HG03097 (cell line): ENCODE results near the gene ARHGEF38.

Source experiments
- ATAC-seq: cut with Tn5 transposase; IDR thresholded peaks from one replicate; pipeline ENCODE4 v1.9.1; 2021; ENCODE audit not compliant: unreplicated experiment, low FRiP score

ARHGEF38 gene, protein sequence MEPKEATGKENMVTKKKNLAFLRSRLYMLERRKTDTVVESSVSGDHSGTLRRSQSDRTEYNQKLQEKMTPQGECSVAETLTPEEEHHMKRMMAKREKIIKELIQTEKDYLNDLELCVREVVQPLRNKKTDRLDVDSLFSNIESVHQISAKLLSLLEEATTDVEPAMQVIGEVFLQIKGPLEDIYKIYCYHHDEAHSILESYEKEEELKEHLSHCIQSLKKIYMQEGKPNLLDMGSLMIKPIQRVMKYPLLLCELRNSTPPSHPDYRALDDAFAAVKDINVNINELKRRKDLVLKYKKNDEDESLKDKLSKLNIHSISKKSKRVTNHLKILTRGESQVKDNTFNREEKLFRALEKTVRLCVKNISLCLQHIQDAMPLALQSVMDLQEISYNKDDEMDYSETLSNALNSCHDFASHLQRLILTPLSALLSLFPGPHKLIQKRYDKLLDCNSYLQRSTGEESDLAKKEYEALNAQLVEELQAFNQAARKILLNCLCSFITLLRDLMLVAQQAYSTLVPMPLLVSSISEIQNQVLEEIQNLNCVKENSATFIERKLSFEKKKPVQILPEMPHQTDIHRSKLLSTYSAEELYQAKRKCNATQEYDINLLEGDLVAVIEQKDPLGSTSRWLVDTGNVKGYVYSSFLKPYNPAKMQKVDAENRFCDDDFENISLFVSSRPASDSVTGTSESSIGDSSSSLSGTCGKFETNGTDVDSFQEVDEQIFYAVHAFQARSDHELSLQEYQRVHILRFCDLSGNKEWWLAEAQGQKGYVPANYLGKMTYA

DNA sequence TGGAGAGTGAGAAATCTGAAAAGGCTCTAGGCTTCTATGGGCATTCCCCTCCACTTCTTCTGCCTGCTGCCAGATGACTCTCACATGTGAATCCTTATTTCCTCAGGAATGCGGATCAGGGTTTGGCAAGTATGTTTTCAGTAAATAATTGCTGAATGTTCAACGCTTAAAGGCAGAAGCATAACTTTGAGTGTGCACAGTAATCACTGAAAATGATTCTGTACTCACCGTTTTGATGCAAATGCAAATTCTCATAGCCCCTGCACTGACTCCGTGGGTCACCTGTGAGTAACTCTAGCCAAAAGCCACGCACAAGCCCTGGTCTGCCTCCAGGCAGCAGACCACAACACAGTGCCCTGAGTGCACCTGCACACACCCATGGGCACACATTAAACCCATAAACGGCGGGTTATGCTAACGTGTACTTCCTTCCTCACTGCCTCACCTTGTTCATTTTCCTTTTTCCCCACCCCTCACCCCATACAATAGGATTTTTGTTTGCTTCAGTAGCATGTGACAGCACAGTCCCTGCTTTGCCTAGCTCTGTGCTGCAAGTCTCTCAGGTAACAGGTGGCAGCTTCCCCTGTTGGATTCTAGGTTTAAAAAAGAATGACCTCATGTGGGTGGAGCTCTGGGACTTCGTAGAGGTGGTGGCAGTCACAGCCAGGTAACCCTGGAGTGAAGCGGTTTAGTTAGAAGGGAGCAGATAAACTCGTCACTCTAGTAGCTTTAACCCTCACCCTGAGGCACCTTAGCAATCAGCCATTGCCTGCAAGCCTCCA is at the start of gene ARHGEF38:
ARHGEF38 (plus strand) TSS at position 656 of the 782 bp plus-strand sequence. CDS start 146 bp downstream, outside the sequence.
- ATAC-seq = no peak

DNA sequence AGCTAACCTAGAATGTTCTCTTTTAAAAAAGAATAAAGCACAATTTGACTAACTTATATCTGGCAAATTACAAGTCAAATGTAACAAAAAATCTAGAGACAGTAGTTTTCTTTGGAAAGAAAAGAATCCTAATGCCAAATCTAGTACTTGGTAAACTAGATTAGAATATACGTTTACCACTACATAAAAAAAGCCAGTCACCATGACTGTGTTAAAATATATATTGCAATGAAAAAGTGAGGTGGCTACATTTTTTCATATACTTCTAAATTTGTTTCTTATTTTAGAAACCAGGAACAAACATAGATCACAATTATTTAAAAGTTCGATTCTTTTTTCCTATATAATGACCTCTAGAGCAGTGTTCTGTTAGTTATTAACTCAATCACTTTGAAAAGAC is 48.9 kb upstream of the ARHGEF38 start:
- ATAC-seq = no peak

DNA sequence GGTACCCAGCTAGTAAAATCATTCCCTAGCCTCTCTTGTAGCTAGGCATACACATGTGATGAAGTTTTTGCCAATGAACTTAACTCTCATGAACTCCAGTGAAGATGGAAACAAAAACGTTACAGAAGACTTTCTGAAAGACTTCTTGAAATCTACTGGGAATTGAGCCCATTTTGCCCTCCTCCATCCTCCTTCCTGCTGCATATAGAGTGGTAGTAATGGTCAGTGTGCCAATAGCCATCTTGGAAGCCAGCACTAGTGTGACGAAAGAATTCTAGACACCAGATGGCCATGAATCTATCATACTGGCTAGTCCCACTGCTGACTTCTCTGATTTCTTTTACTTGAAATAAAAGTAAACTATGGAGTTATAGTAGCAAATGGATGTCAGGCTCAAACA is 47.7 kb upstream of the ARHGEF38 start:
- ATAC-seq = no peak

DNA sequence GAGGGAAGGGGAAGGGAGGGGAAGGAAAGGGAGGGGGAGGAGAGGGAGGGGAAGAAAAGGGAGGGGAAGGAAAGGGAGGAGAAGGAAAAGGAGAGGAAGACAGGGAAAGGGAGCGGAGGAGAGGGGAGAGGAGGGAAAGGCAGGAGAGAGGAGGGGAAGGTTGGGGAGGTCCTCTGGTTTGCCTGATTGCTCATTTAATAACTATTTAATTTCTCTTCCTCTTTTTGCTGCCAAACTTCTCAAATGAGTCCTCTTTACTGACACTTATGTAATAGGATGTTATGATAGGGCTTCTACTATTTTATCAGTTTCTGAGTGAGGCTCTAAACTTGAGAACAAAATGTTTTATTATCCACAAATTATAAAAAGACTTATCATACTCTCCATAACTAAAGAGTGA is 43.1 kb upstream of the ARHGEF38 start:
- peak; percentile 82 for ATAC-seq

DNA sequence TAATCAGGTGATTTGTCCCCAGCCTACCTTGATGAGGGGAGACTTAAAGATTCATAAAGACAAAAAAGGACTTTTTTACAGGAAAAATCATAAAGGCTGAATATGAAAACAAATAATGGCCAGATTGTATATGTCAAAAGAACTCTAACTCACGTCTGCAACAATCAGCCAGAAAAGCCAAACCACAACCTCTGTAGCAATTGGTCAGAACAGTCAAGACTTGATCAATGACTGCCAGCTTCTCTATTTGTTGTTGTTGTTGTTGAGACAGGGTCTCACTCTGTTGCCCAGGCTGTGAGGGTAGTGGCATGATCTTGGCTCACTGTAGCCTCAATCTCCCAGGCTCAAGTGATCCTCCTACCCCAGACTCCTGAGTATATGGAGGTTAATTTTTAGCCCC is 42.7 kb upstream of the ARHGEF38 start:
- ATAC-seq = no peak

DNA sequence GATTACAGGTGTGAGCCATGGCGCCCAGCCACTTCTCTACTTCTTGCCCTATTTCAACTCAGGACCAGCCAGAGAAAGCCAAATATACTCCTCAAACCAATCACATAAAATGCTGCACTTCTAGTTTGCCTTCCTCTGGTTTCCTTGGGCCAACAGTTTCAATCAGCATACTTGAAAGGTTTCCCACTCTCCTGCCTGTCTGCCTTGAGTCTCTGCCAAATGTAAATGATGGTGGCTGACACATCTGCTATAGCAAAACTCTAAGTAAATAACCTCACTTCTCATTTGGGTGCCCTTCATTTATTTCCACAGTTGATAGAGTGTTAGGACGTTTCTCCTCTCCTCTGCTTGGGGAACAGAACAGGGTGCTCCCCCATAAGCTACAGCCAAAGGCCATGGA is 42.2 kb upstream of the ARHGEF38 start:
- no peak for ATAC-seq

DNA sequence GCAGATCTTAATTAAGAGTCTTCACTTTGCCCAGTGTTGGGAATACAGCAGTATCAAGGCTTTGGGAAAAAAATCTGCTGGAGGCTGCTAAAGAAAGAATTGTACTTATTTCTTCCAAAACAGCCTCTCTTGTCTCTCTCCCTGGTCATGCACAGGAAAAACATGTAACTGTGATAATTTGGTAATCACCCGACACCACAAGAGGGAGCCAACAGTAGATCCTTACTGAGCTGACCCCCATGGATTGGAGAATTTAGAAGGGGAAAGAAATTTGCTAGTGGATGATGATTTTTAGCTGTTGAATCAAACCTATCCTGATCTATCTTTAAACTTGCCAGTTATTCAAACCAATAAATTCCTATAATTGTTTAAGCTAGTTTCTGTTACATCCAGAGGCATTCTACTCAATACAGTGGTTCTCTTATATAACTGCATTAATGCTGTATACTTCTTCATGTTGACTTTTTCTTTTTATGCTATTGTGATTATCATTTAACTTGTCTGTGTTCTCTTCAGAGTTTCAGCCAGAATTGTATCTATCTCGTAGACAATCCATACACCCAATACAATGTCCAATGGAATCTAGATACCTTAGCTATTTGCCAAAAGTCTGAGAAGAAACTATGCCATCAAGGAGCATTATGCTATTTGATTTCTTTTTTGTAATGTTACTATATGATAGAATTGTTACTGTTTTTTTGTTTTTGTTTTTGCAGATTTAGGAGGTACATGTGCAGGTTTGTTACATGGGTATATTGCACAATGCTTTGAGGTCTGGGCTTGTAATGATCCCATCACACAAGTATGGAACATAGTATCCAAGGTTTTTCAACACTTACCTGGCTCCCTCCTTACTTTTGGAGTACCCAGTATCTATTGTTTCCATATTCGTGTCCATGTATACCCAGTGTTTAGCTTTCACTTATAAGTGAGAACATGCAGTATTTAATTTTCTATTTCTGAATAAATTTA is 31.3 kb upstream of the ARHGEF38 start:
- peak; percentile 70 for ATAC-seq

DNA sequence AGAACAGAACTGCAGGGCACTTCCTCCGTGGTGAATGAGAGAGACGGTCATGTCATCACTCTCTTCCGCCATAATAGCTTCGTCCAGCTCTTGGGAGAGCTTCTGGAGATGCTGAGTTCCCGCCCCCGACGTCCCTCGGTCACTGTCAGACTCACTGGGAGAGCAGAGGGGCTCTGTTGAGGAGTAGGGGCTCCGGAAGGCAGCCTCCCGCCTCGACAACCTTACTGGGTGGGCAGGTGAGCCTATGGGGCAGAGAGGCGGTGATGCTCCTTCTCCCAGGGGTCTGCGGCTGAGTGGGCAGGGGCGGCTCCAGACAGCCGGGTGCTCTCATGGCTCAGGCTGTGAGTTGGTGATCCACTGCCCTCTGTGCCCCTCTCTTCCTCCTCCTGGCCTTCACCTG is 25.8 kb upstream of the ARHGEF38 start:
- no peak for ATAC-seq

DNA sequence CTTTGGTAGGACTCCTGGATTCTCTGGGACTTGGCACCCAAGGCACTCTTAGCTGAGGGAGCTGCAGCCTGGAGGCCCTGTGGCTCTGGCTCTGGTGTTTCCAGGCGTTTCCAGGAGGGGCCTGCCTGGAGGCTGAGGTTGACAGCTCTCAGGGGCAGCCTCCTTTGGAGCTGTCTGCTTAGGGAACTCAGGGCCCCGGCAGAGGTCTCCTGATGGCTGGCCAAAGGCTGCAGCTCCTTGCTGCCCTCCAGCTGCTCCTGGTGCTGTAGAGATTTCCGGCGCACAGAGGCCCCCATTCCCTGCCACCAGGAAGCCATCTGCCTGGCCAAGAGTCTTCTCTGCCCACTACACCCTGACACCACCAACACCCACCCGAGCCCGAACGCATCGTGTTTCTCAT is 25.3 kb upstream of the ARHGEF38 start:
- no peak for ATAC-seq

DNA sequence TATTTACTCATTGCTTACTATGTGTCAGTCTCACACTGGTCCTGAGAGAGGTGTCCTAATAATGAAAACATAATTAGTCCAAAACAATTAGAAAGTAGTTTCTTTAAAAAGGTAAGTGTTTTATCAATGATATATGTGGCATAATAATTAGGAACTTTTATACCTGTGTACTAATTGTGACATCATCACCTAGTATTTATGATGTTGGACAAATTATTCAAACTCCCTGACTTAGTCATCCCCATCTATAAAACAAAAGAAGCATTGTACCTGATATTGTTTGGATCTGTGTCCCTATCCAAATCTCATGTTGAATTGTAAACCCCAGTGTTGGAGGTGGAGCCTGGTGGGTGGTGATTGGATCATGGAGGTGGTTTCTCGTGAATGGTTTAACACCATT is 15.8 kb upstream of the ARHGEF38 start:
- no peak for ATAC-seq

DNA sequence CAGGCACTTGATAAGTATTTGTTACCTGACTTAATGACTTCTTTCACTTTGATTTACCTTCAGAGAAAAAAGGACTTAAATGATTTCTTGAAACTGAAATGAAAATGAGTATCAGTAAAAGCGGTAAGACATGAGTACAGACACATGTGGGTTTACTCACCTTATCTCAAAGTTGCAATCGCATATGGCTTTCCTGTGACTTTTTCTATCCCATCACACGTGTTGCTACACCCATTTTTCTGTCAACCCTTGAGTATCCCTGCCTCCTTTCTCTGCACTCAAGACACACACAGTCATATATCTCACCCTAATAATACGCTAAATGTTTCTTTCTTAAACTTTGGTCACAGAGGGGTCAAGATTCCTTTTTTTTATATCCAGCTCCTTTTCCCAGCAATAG is 11.0 kb upstream of the ARHGEF38 start:
- ATAC-seq = no peak

DNA sequence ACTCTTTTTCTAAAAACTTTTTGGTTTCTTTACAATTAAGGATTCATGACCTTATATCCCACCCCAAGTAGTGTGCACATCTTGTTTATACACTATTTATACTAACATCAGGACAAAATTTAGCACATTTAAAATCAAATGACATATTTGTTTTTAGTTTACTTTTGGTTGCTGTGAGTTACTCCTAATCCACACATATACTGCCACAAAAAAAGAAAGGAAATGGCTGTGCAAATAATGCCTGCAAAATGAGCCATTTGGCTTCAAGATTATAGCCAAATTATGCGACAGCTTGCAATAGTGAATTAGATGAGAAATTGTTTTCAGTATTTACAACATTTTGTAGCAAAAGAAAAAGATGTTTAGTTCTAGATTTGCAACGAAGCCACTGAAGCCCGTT is 10.4 kb upstream of the ARHGEF38 start:
- ATAC-seq = no peak

DNA sequence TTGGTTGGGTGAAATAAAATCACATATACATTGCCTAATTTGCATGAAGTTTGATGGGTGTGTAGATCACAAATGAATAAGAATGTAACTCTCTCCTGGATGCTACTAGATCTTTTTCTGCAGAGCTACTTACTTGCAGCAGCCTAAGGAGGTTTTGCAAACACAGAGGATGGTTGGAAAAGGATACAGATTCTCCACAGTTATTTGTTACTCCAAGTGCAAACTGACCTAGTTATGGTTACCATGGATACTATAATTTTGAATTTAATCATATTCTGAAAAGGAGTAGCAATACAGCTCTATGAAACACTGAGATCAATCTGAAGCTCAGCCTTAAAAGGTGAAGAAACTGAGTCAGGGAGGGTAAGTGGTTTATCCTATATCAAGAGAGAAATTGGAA is 9.1 kb upstream of the ARHGEF38 start:
- ATAC-seq = no peak

DNA sequence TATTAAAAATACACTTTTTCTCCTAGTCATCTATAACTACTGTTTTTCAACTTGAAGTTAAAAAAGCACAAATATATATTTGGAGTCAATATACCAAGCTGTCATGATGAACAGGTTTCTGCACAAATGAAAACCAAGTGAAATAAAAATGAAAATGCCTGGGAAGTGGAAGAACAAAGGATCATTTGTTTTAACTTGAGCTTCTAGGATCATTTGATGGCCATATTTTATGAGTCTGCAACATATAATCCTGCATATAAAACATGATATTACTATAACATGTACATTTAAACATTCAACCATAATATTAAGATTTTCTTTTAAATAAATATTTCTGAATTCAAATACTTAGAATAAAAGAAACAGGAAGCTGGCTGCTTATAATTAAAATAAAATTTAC is 8.5 kb upstream of the ARHGEF38 start:
- ATAC-seq = no peak

DNA sequence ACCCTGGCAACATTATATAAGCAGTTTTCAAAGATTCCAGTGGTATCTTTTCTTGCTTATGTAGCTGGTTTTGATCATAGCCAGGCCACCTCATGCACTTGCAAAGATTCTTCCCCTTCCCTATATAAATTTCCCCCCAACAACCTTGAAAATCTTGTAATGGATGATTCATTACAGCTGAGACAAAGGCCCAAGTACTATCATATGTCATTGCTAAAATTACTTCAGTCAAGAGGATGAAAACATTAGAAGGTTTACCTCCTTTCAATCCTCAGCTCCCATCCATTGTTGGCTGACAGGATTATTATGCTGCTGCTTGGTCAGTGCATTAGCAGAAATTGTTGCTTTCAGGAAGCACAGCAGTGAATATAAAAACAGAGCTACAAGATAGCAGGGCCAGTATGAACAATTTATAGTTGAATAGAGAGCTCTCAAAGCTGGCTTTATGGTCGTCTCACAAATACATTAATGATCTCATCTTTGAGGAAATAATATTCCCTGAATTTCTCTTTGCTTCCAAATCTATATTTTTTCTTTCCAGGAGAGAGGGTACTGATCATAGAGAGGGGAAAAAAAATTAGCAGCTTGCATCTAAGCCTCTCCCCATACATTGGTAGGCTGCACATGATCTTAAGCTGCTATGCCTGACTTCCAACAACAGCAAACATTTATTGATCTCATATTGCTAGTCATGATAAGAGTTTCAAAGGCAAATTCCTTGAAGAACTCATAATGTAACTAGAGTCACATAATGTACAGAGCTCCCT is 7.7 kb upstream of the ARHGEF38 start:
- ATAC-seq = no peak

DNA sequence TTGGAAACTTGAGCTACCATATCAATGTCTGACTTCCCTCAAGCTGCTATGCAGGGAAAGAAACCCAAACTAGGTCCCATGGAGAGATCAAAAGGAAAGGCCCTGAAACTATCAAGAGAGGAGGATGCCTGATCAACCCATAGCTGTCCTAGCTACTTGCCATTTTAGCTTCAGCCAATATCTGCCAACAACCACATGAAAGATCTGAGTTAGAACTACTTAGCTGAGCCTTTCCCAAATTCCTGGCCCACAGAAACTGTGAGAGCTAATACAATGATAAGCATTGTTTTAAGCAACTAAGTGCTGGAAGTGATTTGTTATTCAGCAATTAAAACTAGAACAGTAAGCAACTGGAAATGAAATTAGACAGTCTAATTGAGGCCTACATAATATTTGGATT is 6.3 kb upstream of the ARHGEF38 start:
- no peak for ATAC-seq

DNA sequence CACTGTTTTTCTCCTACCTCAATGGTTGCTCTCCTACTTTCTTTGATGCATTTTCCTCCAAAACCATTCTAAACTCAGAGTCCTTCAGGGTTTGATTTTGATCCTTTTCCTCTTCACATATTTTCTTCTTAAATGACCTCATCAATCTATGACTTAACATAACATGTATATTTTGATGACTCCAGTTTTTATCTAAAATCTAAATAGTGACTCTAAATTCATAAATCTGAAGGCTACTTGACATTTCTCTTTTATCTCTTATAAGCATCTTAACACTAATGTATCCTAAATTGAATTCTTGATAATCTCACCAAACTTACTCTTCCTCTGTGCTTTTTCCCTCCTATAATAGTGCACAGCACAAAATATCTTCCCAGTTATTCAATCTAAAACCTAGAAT is 4.7 kb upstream of the ARHGEF38 start:
- ATAC-seq = no peak

DNA sequence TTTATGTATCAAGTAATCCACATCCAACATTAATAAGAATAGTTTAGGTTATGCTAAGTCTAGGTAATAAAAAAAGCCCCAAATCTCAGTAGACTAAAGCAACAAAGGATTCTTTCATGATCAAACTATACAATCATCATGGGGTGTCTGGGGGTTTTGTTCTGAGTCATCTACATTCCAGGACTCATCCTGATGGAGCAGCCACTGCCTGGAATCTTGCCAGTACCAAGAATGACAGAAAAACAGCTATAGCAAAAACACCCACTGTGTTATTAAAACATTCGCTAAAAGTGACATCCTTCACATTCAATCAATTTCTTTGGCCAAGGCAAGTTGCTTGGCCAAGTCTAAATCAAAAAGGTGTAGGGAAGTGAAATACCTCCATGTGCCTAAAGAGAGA is 3.9 kb upstream of the ARHGEF38 start:
- ATAC-seq = no peak

DNA sequence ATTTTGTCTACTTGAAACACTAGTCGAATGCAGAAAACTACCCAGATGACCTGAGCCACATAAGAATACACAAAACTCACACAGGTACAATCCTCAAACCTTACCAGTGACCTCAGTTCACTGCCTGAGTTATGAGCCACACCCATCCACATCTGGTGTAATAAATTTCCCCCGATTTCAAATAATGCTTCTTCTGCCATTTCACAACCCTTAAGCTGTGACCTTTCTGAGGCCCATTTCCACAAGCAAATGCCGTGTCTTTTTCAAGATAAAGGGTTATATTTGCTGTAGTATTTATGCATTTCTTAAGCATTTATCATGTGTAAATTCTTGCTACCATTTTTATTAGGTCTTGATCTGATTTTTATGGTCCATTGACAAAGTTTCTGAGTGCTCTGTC is 1.8 kb upstream of the ARHGEF38 start:
- no peak for ATAC-seq
